ENCODE results near the gene EEF1AKMT3. TPM values are rescaled to one million over a fixed set of nuclear protein-coding genes. Genes with fewer than 3 reads are reported as not detected.

EEF1AKMT3 gene
- polyA plus RNA-seq, 1 donor (not counting 4 experiments of a cell fraction or from before 2014, with no cell fraction given), result 7.7 TPM

- H2AFZ ChIP-seq (ENCODE audit: control insufficient read depth, low read length), result no peak overlapping the region
- no peaks in the 10 kb centered on the region for H3K27me3 ChIP-seq (ENCODE audit: control insufficient read depth, extremely low read depth, insufficient read depth, low read length)
- dilution Hi-C loops (cut with MboI; ENCODE audit: extremely low pct_ligation_motif_present, low sequenced_read_pairs), result no loop called here
- peak overlapping the region; percentile 69 to 97 (median 89) for H3K4me3 ChIP-seq (ENCODE audit: control insufficient read depth in 2 of 3, extremely low read depth in 1 of 3, insufficient read depth in 2 of 3, low read depth in 1 of 3, low read length in 3 of 3)
- no peak for TF ChIP-seq CTCF (optimal IDR thresholded peaks at IDR 0.05 in 1 of 3, IDR thresholded peaks at IDR 0.05 in 1 of 3, conservative IDR thresholded peaks at IDR 0.05 in 1 of 3; ENCODE audit: extremely low read depth in 1 of 3, insufficient read depth in 2 of 3, low read length in 3 of 3)
- no peak for TF ChIP-seq EZH2 (IDR thresholded peaks at IDR 0.05; ENCODE audit: low read length)
- H3K27ac ChIP-seq (ENCODE audit: control insufficient read depth, insufficient read depth, low read length), result peak overlapping the region; percentile 67
- FAIRE-seq (no peak), DNase-seq (ENCODE audit: low read depth, low spot score) (no peak)
- no peaks in the 10 kb centered on the region for H3K9me3 ChIP-seq (ENCODE audit: control insufficient read depth, low read depth, low read length)
- peak overlapping the region; percentile 74 for H3K4me2 ChIP-seq (ENCODE audit: control insufficient read depth, extremely low read depth, insufficient read depth, low read depth, low read length)
- H3K4me1 ChIP-seq (ENCODE audit: control insufficient read depth, extremely low read depth, insufficient read depth, low read length), result peaks cover 42% of the 10 kb centered on the region
- H3K9ac ChIP-seq (ENCODE audit: control insufficient read depth, extremely low read depth, insufficient read depth, low read length), result peak overlapping the region; percentile 80
- H3K36me3 ChIP-seq (ENCODE audit: control insufficient read depth in 2 of 2, extremely low read depth in 1 of 2, insufficient read depth in 2 of 2, low read length in 2 of 2), result peaks cover 21 to 40% of the 10 kb centered on the region in 2 experiments
- H3K9me1 ChIP-seq (ENCODE audit: control insufficient read depth, extremely low read depth, insufficient read depth, low read length), result no peaks in the 10 kb centered on the region
- no peaks in the 10 kb centered on the region for H4K20me1 ChIP-seq (ENCODE audit: control insufficient read depth, extremely low read depth, insufficient read depth, low read length)
- peaks cover 88% of the 10 kb centered on the region for H3K79me2 ChIP-seq (ENCODE audit: control insufficient read depth, insufficient read depth, low read length)
Measured at GRCh38 chr12:57767305-57767698, 5.1 kb upstream of the EEF1AKMT3 start.

GRCh38 chr12:57767876-57768275, 4.5 kb upstream of the EEF1AKMT3 start:
- no peak for DNase-seq (ENCODE audit: low read depth, low spot score)
- H2AFZ ChIP-seq (ENCODE audit: control insufficient read depth, low read length), result no peak overlapping the region
- no peaks in the 10 kb centered on the region for H3K27me3 ChIP-seq (ENCODE audit: control insufficient read depth, extremely low read depth, insufficient read depth, low read length)
- peak overlapping the region; percentile 74 for H3K4me2 ChIP-seq (ENCODE audit: control insufficient read depth, extremely low read depth, insufficient read depth, low read depth, low read length)
- H3K9me1 ChIP-seq (ENCODE audit: control insufficient read depth, extremely low read depth, insufficient read depth, low read length), result no peaks in the 10 kb centered on the region
- no peak overlapping the region for H3K4me3 ChIP-seq (ENCODE audit: control insufficient read depth in 2 of 3, extremely low read depth in 1 of 3, insufficient read depth in 2 of 3, low read depth in 1 of 3, low read length in 3 of 3)
- no peak overlapping the region for H3K27ac ChIP-seq (ENCODE audit: control insufficient read depth, insufficient read depth, low read length)
- dilution Hi-C loops (cut with MboI; ENCODE audit: extremely low pct_ligation_motif_present, low sequenced_read_pairs), result no loop called here
- H3K4me1 ChIP-seq (ENCODE audit: control insufficient read depth, extremely low read depth, insufficient read depth, low read length), result peaks cover 38% of the 10 kb centered on the region
- no peaks in the 10 kb centered on the region for H4K20me1 ChIP-seq (ENCODE audit: control insufficient read depth, extremely low read depth, insufficient read depth, low read length)
- H3K79me2 ChIP-seq (ENCODE audit: control insufficient read depth, insufficient read depth, low read length), result peaks cover 84% of the 10 kb centered on the region
- no peak for TF ChIP-seq CTCF (optimal IDR thresholded peaks at IDR 0.05 in 1 of 3, IDR thresholded peaks at IDR 0.05 in 1 of 3, conservative IDR thresholded peaks at IDR 0.05 in 1 of 3; ENCODE audit: extremely low read depth in 1 of 3, insufficient read depth in 2 of 3, low read length in 3 of 3)
- no peak for TF ChIP-seq EZH2 (IDR thresholded peaks at IDR 0.05; ENCODE audit: low read length)
- no peak for FAIRE-seq
- no peak overlapping the region for H3K9ac ChIP-seq (ENCODE audit: control insufficient read depth, extremely low read depth, insufficient read depth, low read length)
- no peaks in the 10 kb centered on the region for H3K9me3 ChIP-seq (ENCODE audit: control insufficient read depth, low read depth, low read length)
- peaks cover 18 to 34% of the 10 kb centered on the region in 2 experiments for H3K36me3 ChIP-seq (ENCODE audit: control insufficient read depth in 2 of 2, extremely low read depth in 1 of 2, insufficient read depth in 2 of 2, low read length in 2 of 2)
